IPS-18a (cell line): ENCODE measurements around the gene ZFP92.

ENCODE experiments used
- H3K27ac ChIP-seq: one replicate; pipeline ENCODE4 v1.5.1; 2013; ENCODE audit warnings: low read length
- H3K27me3 ChIP-seq: one replicate; pipeline ENCODE4 v1.6.1; 2013; ENCODE audit warnings: mild to moderate bottlenecking, low read length; ENCODE audit not compliant: control insufficient read depth, insufficient read depth
- H3K36me3 ChIP-seq: one replicate; pipeline ENCODE4 v1.6.1; 2013; ENCODE audit warnings: low read depth, low read length; ENCODE audit not compliant: control insufficient read depth
- H3K4me1 ChIP-seq: one replicate; pipeline ENCODE4 v1.6.1; 2013; ENCODE audit warnings: low read depth, low read length; ENCODE audit not compliant: control insufficient read depth
- H3K4me3 ChIP-seq: one replicate; pipeline ENCODE4 v1.5.1; 2013; ENCODE audit warnings: low read length
- H3K9ac ChIP-seq: one replicate; pipeline ENCODE4 v1.6.1; 2013; ENCODE audit warnings: mild to moderate bottlenecking, low read length, moderate library complexity
- H3K9me3 ChIP-seq: one replicate; pipeline ENCODE4 v1.6.1; 2013; ENCODE audit warnings: low read depth, low read length; ENCODE audit not compliant: control insufficient read depth

Gene ZFP92

GRCh38 chrX:153450114-153450948 lies 39.1 kb downstream of the ZFP92 start:
- H3K9ac ChIP-seq: no peak overlapping the region
- H3K4me1 ChIP-seq: no peaks in the 10 kb centered on the region
- no peak overlapping the region for H3K27ac ChIP-seq
- no peak overlapping the region for H3K4me3 ChIP-seq
- H3K27me3 ChIP-seq: no peaks in the 10 kb centered on the region
- H3K36me3 ChIP-seq: peaks cover 4% of the 10 kb centered on the region
- peaks cover 9% of the 10 kb centered on the region for H3K9me3 ChIP-seq

- Histone ChIP-seq H3K4me1 (no peaks in the 10 kb centered on the region), H3K9me3 (peaks cover 9% of the 10 kb centered on the region), H3K4me3 (no peak overlapping the region), H3K27ac (no peak overlapping the region), H3K9ac (no peak overlapping the region), H3K36me3 (peaks cover 4% of the 10 kb centered on the region), H3K27me3 (no peaks in the 10 kb centered on the region)
Observed at GRCh38 chrX:153450949-153451277, 39.6 kb downstream of the ZFP92 start.

GRCh38 chrX:153454901-153455550 lies 43.8 kb downstream of the ZFP92 start:
- H3K4me1 ChIP-seq: no peaks in the 10 kb centered on the region
- H3K9me3 ChIP-seq: peaks cover 9% of the 10 kb centered on the region
- H3K27me3 ChIP-seq: no peaks in the 10 kb centered on the region
- peaks cover 6% of the 10 kb centered on the region for H3K36me3 ChIP-seq
- H3K4me3 ChIP-seq: no peak overlapping the region
- H3K27ac ChIP-seq: no peak overlapping the region
- no peak overlapping the region for H3K9ac ChIP-seq

GRCh38 chrX:153455571-153455970 lies 44.3 kb downstream of the ZFP92 start:
- no peak overlapping the region for H3K27ac ChIP-seq
- H3K9ac ChIP-seq: no peak overlapping the region
- no peaks in the 10 kb centered on the region for H3K4me1 ChIP-seq
- peaks cover 9% of the 10 kb centered on the region for H3K9me3 ChIP-seq
- no peaks in the 10 kb centered on the region for H3K27me3 ChIP-seq
- no peak overlapping the region for H3K4me3 ChIP-seq
- H3K36me3 ChIP-seq: peaks cover 8% of the 10 kb centered on the region

GRCh38 chrX:153456161-153456560 lies 44.9 kb downstream of the ZFP92 start:
- no peaks in the 10 kb centered on the region for H3K27me3 ChIP-seq
- H3K27ac ChIP-seq: no peak overlapping the region

GRCh38 chrX:153456704-153457103 lies 45.4 kb downstream of the ZFP92 start:
- Histone ChIP-seq H3K9me3 (peaks cover 10% of the 10 kb centered on the region), H3K4me3 (no peak overlapping the region), H3K36me3 (peaks cover 8% of the 10 kb centered on the region), H3K27ac (no peak overlapping the region), H3K27me3 (no peaks in the 10 kb centered on the region), H3K9ac (no peak overlapping the region), H3K4me1 (no peaks in the 10 kb centered on the region)

More at GRCh38 chrX:153456161-153456560, 44.9 kb downstream of the ZFP92 start:
- Histone ChIP-seq H3K9ac (no peak overlapping the region), H3K36me3 (peaks cover 8% of the 10 kb centered on the region), H3K4me3 (no peak overlapping the region), H3K4me1 (no peaks in the 10 kb centered on the region), H3K9me3 (peaks cover 9% of the 10 kb centered on the region)

- Histone ChIP-seq H3K9ac (no peak overlapping the region), H3K36me3 (peaks cover 5% of the 10 kb centered on the region), H3K4me3 (no peak overlapping the region), H3K27me3 (no peaks in the 10 kb centered on the region), H3K9me3 (peaks cover 7% of the 10 kb centered on the region), H3K4me1 (no peaks in the 10 kb centered on the region), H3K27ac (no peak overlapping the region)
Observed at GRCh38 chrX:153457136-153457825, 46.0 kb downstream of the ZFP92 start.

- Histone ChIP-seq H3K27me3 (no peaks in the 10 kb centered on the region), H3K9ac (no peak overlapping the region), H3K36me3 (peaks cover 4% of the 10 kb centered on the region), H3K9me3 (peaks cover 6% of the 10 kb centered on the region), H3K4me1 (no peaks in the 10 kb centered on the region), H3K4me3 (no peak overlapping the region), H3K27ac (no peak overlapping the region)
Observed at GRCh38 chrX:153457827-153458466, 46.7 kb downstream of the ZFP92 start.

GRCh38 chrX:153458476-153458875 lies 47.2 kb downstream of the ZFP92 start:
- Histone ChIP-seq H3K27ac (no peak overlapping the region), H3K9ac (no peak overlapping the region), H3K4me3 (no peak overlapping the region), H3K4me1 (no peaks in the 10 kb centered on the region), H3K9me3 (peaks cover 6% of the 10 kb centered on the region), H3K36me3 (peaks cover 4% of the 10 kb centered on the region), H3K27me3 (no peaks in the 10 kb centered on the region)

GRCh38 chrX:153459986-153460385 lies 48.7 kb downstream of the ZFP92 start:
- no peaks in the 10 kb centered on the region for H3K4me1 ChIP-seq
- H3K9ac ChIP-seq: no peak overlapping the region
- H3K27me3 ChIP-seq: no peaks in the 10 kb centered on the region

GRCh38 chrX:153460826-153461225 lies 49.6 kb downstream of the ZFP92 start:
- H3K27me3 ChIP-seq: no peaks in the 10 kb centered on the region
- no peak overlapping the region for H3K27ac ChIP-seq
- no peak overlapping the region for H3K4me3 ChIP-seq
- peaks cover 4% of the 10 kb centered on the region for H3K36me3 ChIP-seq
- no peaks in the 10 kb centered on the region for H3K4me1 ChIP-seq
- peaks cover 6% of the 10 kb centered on the region for H3K9me3 ChIP-seq
- H3K9ac ChIP-seq: no peak overlapping the region

More at GRCh38 chrX:153459986-153460385, 48.7 kb downstream of the ZFP92 start:
- Histone ChIP-seq H3K36me3 (peaks cover 4% of the 10 kb centered on the region), H3K9me3 (peaks cover 6% of the 10 kb centered on the region), H3K4me3 (no peak overlapping the region), H3K27ac (no peak overlapping the region)
